GDM1 (cell line): ENCODE data around the gene ALDH18A1.

ENCODE experiments used
- DNase-seq: peaks from one replicate; lab custom pipeline; 2025; lab: John Stamatoyannopoulos, UW

Gene ALDH18A1

GRCh38 chr10:95579292-95579691, 77.2 kb downstream of the ALDH18A1 start:
- DNase-seq, result no peak

- no peak for DNase-seq
These were observed 77.9 kb downstream of the ALDH18A1 start for GRCh38 chr10:95578619-95579018.

- no peak for DNase-seq
These were observed 81.7 kb downstream of the ALDH18A1 start for GRCh38 chr10:95574649-95575365.

- no peak for DNase-seq
These were observed 82.4 kb downstream of the ALDH18A1 start for GRCh38 chr10:95573964-95574604.

- no peak for DNase-seq
These were observed 83.0 kb downstream of the ALDH18A1 start for GRCh38 chr10:95573527-95573926.

- DNase-seq, result no peak
These were observed 84.2 kb downstream of the ALDH18A1 start for GRCh38 chr10:95572131-95572820.

GRCh38 chr10:95571390-95571789, 85.1 kb downstream of the ALDH18A1 start:
- no peak for DNase-seq

GRCh38 chr10:95569368-95569767, 87.1 kb downstream of the ALDH18A1 start:
- DNase-seq, result no peak

- DNase-seq, result no peak
These were observed 88.4 kb downstream of the ALDH18A1 start for GRCh38 chr10:95567903-95568630.

- DNase-seq, result no peak
These were observed 90.4 kb downstream of the ALDH18A1 start for GRCh38 chr10:95566136-95566535.

GRCh38 chr10:95565336-95565735, 91.2 kb downstream of the ALDH18A1 start:
- no peak for DNase-seq

GRCh38 chr10:95564291-95564690, 92.2 kb downstream of the ALDH18A1 start:
- no peak for DNase-seq

GRCh38 chr10:95562341-95562965, 94.1 kb downstream of the ALDH18A1 start:
- no peak for DNase-seq

GRCh38 chr10:95561864-95562177, 94.7 kb downstream of the ALDH18A1 start:
- DNase-seq, result no peak

GRCh38 chr10:95561177-95561863, 95.2 kb downstream of the ALDH18A1 start, which contains the start of gene SORBS1:
Gene SORBS1 (minus strand): TSS chr10:95561371. CDS start chr10:95441135, 120,236 bp downstream.
- peak; percentile 91 for DNase-seq

- no peak for DNase-seq
These were observed 96.0 kb downstream of the ALDH18A1 start for GRCh38 chr10:95560278-95561176.

GRCh38 chr10:95559896-95560277, 96.6 kb downstream of the ALDH18A1 start:
- no peak for DNase-seq

GRCh38 chr10:95559471-95559870, 97.0 kb downstream of the ALDH18A1 start:
- no peak for DNase-seq

- no peak for DNase-seq
These were observed 97.8 kb downstream of the ALDH18A1 start for GRCh38 chr10:95558593-95559320.
